Osteocyte (in vitro differentiated cells): ENCODE measurements around the gene ZNF750. TPM values are rescaled to one million over a fixed set of nuclear protein-coding genes. Genes with fewer than 3 reads are reported as not detected.

Experiments used
- DNase-seq: peaks from one replicate; pipeline ENCODE4 v3.0.0; 2021; ENCODE audit warnings: mixed read lengths; ENCODE audit not compliant: unreplicated experiment; ENCODE audit errors: extremely low spot score
- H3K27ac Mint-ChIP-seq: one replicate; pipeline ENCODE4 v1.8.0; 2021; ENCODE audit warnings: mild to moderate bottlenecking, mixed read lengths; ENCODE audit not compliant: unreplicated experiment
- H3K27me3 Mint-ChIP-seq: one replicate; pipeline ENCODE4 v1.8.0; 2021; ENCODE audit warnings: mixed read lengths; ENCODE audit not compliant: unreplicated experiment
- H3K36me3 Mint-ChIP-seq: one replicate; pipeline ENCODE4 v1.8.0; 2021; ENCODE audit warnings: mixed read lengths; ENCODE audit not compliant: unreplicated experiment
- H3K4me1 Mint-ChIP-seq: one replicate; pipeline ENCODE4 v1.8.0; 2021; ENCODE audit warnings: mixed read lengths; ENCODE audit not compliant: unreplicated experiment
- H3K4me3 Mint-ChIP-seq: one replicate; pipeline ENCODE4 v1.8.0; 2021; ENCODE audit warnings: mild to moderate bottlenecking, moderate library complexity, mixed read lengths; ENCODE audit not compliant: unreplicated experiment
- H3K9me3 Mint-ChIP-seq: one replicate; pipeline ENCODE4 v1.8.0; 2021; ENCODE audit warnings: mixed read lengths; ENCODE audit not compliant: unreplicated experiment
- long read RNA-seq: library from polyadenylated mRNA; unstranded; transcript quantifications from one replicate; pipeline ENCODE4 v2.0.0, GENCODE V29; 2021
- total RNA-seq: library from RNA; stranded (reverse); gene quantifications from 2 replicates; pipeline ENCODE4 v1.2.1, GENCODE V29; 2021
- TF ChIP-seq, protein P1 (sequence below): fragments of 200-600 bp; sonication (generic); IDR thresholded peaks from 2 replicates; pipeline ENCODE4 v1.5.0; 2021; ENCODE audit warnings: antibody characterized with exemption, mild to moderate bottlenecking, moderate library complexity

ZNF750 gene
- total RNA-seq: not detected in 2 replicates
- long read RNA-seq: 0 reads

DNA sequence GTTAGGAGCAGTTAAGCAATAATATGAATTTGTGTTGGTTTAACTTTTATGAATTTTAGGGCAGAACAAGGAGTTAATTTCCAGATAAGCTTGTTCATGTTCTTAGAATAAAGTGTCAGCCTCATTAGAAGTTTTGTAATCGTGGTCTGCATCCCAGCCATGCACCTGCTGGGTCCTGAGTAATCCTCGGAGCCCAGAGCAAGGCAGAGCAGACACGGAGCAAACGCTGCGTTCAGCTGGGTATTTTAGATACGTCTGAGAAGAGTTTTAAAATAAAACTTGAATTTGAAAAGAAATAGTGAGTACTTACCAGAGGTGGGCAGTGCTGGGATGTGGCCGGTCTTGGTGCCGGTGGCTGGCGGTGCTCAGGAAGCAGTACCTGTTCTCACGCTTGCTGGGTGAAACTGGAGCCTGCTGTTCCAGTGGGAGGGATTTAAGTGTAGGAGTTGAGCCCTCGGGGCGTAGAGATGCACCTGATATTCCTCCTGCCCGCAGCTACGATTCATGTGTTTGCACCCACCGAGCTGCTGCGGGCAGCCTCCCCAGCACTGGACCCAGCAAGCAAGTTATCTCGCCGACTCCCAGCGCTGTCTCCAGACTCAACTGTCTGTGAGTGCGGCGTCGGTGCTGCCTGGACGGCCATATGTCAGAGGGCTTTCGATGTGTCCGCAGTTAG lies at the start of gene ZNF750:
Gene ZNF750 (minus strand): TSS at position 406 of the 676 bp plus-strand sequence. CDS start 7,568 bp downstream, outside the sequence.
- DNase-seq: no peak
- Mint-ChIP-seq H3K36me3 (peaks cover 6% of the 10 kb centered on the region), H3K9me3 (no peaks in the 10 kb centered on the region), H3K4me1 (peaks cover 6% of the 10 kb centered on the region), H3K4me3 (no peak within 1 kb of the TSS), H3K27me3 (no peaks in the 10 kb centered on the region), H3K27ac (no peak within 1 kb of the TSS)
- TF ChIP-seq, protein P1, sequence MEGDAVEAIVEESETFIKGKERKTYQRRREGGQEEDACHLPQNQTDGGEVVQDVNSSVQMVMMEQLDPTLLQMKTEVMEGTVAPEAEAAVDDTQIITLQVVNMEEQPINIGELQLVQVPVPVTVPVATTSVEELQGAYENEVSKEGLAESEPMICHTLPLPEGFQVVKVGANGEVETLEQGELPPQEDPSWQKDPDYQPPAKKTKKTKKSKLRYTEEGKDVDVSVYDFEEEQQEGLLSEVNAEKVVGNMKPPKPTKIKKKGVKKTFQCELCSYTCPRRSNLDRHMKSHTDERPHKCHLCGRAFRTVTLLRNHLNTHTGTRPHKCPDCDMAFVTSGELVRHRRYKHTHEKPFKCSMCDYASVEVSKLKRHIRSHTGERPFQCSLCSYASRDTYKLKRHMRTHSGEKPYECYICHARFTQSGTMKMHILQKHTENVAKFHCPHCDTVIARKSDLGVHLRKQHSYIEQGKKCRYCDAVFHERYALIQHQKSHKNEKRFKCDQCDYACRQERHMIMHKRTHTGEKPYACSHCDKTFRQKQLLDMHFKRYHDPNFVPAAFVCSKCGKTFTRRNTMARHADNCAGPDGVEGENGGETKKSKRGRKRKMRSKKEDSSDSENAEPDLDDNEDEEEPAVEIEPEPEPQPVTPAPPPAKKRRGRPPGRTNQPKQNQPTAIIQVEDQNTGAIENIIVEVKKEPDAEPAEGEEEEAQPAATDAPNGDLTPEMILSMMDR: no peak

GRCh38 chr17:82888583-82889495 lies 49.0 kb upstream of the ZNF750 start:
- peaks cover 32% of the 10 kb centered on the region for H3K4me1 Mint-ChIP-seq
- no peak for DNase-seq
- no peaks in the 10 kb centered on the region for H3K9me3 Mint-ChIP-seq
- TF ChIP-seq, protein P1: no peak
- H3K27me3 Mint-ChIP-seq: no peaks in the 10 kb centered on the region
- no peak overlapping the region for H3K27ac Mint-ChIP-seq
- peaks cover 2% of the 10 kb centered on the region for H3K36me3 Mint-ChIP-seq
- no peak overlapping the region for H3K4me3 Mint-ChIP-seq

DNA sequence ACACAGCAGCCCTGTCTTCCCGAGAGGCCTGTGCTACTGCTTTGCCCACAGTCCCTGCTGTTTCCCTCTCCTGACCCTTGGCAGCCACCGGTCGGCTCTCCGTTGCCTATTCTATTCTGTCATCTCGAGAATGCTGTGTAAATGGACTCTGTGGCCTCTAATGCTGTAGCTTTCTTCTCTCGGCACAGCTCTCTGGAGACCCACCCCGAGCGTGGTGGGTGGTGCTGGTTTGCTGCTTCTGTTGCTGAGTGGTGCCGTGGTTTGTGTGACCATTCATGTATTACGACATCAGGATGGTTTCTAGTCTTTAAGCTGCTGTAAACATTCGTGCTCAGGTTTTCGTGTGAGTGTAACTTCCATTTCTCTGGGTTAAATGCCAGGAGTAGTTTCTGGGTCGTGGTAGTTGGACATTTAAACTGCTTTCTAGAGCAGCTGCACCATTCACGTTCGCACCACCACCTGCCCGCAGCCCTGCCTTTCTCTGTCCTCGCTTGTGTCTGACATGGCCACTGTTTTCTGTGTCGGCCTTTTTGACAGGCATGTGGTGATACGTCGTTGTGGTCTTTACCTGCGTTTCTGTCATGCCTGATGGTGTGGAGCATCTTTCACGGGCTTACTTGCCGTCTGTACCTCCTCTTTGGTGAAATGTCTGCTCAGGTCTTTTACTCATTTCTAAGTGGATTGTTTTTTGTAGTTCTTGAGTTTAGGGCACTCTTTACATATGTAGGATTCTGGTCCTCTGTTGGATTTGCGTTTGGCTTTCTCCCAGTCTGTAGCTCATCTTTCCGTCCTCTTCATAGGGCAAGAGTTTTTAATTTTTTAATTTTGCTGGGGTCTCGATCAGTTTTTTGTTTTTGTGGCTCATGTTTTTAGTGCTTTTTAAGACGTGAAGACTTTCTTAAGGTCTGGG lies 47.7 kb upstream of the ZNF750 start:
- DNase-seq: no peak
- H3K4me3 Mint-ChIP-seq: no peak overlapping the region
- peaks cover 2% of the 10 kb centered on the region for H3K36me3 Mint-ChIP-seq
- no peaks in the 10 kb centered on the region for H3K27me3 Mint-ChIP-seq
- no peak overlapping the region for H3K27ac Mint-ChIP-seq
- TF ChIP-seq, protein P1: no peak
- no peaks in the 10 kb centered on the region for H3K9me3 Mint-ChIP-seq
- peaks cover 25% of the 10 kb centered on the region for H3K4me1 Mint-ChIP-seq

- TF ChIP-seq, protein P1: no peak
- DNase-seq: no peak
- Mint-ChIP-seq H3K4me1 (peaks cover 42% of the 10 kb centered on the region), H3K4me3 (no peak overlapping the region), H3K36me3 (peaks cover 4% of the 10 kb centered on the region), H3K27me3 (no peaks in the 10 kb centered on the region), H3K27ac (no peak overlapping the region), H3K9me3 (no peaks in the 10 kb centered on the region)
These were observed 45.1 kb upstream of the ZNF750 start for GRCh38 chr17:82884970-82885353.
